ENCODE measurements around the gene SYPL2. TPM values are rescaled to one million over a fixed set of nuclear protein-coding genes. Genes with fewer than 3 reads are reported as not detected.

SYPL2 gene
- total and polyA plus RNA-seq, 2 of the 8 experiments (the other 6 are each of a cell fraction or from before 2014, with no cell fraction given) = 1.5 TPM

- no peak for TF ChIP-seq CHD2 (IDR thresholded peaks at IDR 0.05; ENCODE audit: low read length)
- no peak for TF ChIP-seq GABPA (IDR thresholded peaks at IDR 0.05; ENCODE audit: borderline replicate concordance, insufficient read depth, low read length)
- TF ChIP-seq, protein P1, sequence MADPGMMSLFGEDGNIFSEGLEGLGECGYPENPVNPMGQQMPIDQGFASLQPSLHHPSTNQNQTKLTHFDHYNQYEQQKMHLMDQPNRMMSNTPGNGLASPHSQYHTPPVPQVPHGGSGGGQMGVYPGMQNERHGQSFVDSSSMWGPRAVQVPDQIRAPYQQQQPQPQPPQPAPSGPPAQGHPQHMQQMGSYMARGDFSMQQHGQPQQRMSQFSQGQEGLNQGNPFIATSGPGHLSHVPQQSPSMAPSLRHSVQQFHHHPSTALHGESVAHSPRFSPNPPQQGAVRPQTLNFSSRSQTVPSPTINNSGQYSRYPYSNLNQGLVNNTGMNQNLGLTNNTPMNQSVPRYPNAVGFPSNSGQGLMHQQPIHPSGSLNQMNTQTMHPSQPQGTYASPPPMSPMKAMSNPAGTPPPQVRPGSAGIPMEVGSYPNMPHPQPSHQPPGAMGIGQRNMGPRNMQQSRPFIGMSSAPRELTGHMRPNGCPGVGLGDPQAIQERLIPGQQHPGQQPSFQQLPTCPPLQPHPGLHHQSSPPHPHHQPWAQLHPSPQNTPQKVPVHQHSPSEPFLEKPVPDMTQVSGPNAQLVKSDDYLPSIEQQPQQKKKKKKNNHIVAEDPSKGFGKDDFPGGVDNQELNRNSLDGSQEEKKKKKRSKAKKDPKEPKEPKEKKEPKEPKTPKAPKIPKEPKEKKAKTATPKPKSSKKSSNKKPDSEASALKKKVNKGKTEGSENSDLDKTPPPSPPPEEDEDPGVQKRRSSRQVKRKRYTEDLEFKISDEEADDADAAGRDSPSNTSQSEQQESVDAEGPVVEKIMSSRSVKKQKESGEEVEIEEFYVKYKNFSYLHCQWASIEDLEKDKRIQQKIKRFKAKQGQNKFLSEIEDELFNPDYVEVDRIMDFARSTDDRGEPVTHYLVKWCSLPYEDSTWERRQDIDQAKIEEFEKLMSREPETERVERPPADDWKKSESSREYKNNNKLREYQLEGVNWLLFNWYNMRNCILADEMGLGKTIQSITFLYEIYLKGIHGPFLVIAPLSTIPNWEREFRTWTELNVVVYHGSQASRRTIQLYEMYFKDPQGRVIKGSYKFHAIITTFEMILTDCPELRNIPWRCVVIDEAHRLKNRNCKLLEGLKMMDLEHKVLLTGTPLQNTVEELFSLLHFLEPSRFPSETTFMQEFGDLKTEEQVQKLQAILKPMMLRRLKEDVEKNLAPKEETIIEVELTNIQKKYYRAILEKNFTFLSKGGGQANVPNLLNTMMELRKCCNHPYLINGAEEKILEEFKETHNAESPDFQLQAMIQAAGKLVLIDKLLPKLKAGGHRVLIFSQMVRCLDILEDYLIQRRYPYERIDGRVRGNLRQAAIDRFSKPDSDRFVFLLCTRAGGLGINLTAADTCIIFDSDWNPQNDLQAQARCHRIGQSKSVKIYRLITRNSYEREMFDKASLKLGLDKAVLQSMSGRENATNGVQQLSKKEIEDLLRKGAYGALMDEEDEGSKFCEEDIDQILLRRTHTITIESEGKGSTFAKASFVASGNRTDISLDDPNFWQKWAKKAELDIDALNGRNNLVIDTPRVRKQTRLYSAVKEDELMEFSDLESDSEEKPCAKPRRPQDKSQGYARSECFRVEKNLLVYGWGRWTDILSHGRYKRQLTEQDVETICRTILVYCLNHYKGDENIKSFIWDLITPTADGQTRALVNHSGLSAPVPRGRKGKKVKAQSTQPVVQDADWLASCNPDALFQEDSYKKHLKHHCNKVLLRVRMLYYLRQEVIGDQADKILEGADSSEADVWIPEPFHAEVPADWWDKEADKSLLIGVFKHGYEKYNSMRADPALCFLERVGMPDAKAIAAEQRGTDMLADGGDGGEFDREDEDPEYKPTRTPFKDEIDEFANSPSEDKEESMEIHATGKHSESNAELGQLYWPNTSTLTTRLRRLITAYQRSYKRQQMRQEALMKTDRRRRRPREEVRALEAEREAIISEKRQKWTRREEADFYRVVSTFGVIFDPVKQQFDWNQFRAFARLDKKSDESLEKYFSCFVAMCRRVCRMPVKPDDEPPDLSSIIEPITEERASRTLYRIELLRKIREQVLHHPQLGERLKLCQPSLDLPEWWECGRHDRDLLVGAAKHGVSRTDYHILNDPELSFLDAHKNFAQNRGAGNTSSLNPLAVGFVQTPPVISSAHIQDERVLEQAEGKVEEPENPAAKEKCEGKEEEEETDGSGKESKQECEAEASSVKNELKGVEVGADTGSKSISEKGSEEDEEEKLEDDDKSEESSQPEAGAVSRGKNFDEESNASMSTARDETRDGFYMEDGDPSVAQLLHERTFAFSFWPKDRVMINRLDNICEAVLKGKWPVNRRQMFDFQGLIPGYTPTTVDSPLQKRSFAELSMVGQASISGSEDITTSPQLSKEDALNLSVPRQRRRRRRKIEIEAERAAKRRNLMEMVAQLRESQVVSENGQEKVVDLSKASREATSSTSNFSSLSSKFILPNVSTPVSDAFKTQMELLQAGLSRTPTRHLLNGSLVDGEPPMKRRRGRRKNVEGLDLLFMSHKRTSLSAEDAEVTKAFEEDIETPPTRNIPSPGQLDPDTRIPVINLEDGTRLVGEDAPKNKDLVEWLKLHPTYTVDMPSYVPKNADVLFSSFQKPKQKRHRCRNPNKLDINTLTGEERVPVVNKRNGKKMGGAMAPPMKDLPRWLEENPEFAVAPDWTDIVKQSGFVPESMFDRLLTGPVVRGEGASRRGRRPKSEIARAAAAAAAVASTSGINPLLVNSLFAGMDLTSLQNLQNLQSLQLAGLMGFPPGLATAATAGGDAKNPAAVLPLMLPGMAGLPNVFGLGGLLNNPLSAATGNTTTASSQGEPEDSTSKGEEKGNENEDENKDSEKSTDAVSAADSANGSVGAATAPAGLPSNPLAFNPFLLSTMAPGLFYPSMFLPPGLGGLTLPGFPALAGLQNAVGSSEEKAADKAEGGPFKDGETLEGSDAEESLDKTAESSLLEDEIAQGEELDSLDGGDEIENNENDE (IDR thresholded peaks at IDR 0.05; ENCODE audit: insufficient replicate concordance, low read length) = no peak
- no peak for TF ChIP-seq TEAD4 (IDR thresholded peaks at IDR 0.05; ENCODE audit: low read depth, low read length)
- TF ChIP-seq ZNF274 (IDR thresholded peaks at IDR 0.05; ENCODE audit: borderline replicate concordance, extremely low read depth, low read length) = no peak
- TF ChIP-seq ATF3 (IDR thresholded peaks at IDR 0.05; ENCODE audit: insufficient read depth, low read depth, low read length) = no peak
These were observed 24.6 kb downstream of the SYPL2 start (continued) for GRCh38 chr1:109490934-109491302.
